A673 (cell line): ENCODE measurements around the gene INTU. TPM values are rescaled to one million over a fixed set of nuclear protein-coding genes. Genes with fewer than 3 reads are reported as not detected.

Experiments
- BruUV-seq: library from RNA; stranded (reverse); fragments of 400-500 nt; replicated peaks from 2 replicates; lab custom pipeline; 2021; lab: Mats Ljungman, UMichigan
- CTCF ChIA-PET: fragments of 300-600 bp; sonication (Branson Sonifier 250); formaldehyde crosslinking; loops from one replicate; lab custom pipeline; 2022; ENCODE audit warnings: antibody characterized with exemption; lab: Charles Lee
- POLR2A ChIA-PET: fragments of 300-600 bp; sonication (Branson Sonifier 250); formaldehyde crosslinking; loops from one replicate; lab custom pipeline; 2022; ENCODE audit warnings: antibody characterized with exemption; ENCODE audit not compliant: low non-redundant PET; lab: Charles Lee
- DNase-seq: peaks from one replicate; pipeline ENCODE4 v3.0.0-alpha.2; 2015; ENCODE audit warnings: low spot score
- H3K27ac ChIP-seq: fragments of 200-600 bp; sonication (generic); 2 replicates; pipeline ENCODE4 v1.5.1; 2016; ENCODE audit warnings: mixed run types, low read depth, mild to moderate bottlenecking, mixed read lengths, antibody characterized with exemption, low read length; ENCODE audit not compliant: poor library complexity, severe bottlenecking
- H3K27me3 ChIP-seq: fragments of 200-600 bp; sonication (generic); replicated peaks from 2 replicates; pipeline ENCODE4 v1.6.1; 2017; ENCODE audit warnings: mixed run types, low read depth, mild to moderate bottlenecking, mixed read lengths, antibody characterized with exemption, low read length; ENCODE audit not compliant: insufficient read depth, poor library complexity
- H3K36me3 ChIP-seq: fragments of 200-600 bp; sonication (generic); 2 replicates; pipeline ENCODE4 v1.6.1; 2016; ENCODE audit warnings: mixed run types, mild to moderate bottlenecking, mixed read lengths, antibody characterized with exemption, low read length; ENCODE audit not compliant: insufficient read depth, poor library complexity, severe bottlenecking
- H3K4me1 ChIP-seq: fragments of 200-600 bp; sonication (generic); 2 replicates; pipeline ENCODE4 v1.6.1; 2017; ENCODE audit warnings: mixed run types, mild to moderate bottlenecking, mixed read lengths, antibody characterized with exemption, low read length; ENCODE audit not compliant: insufficient read depth, poor library complexity, severe bottlenecking
- H3K4me3 ChIP-seq: fragments of 200-600 bp; sonication (generic); 2 replicates; pipeline ENCODE4 v1.5.1; 2016; ENCODE audit warnings: low read depth, mixed run types, mild to moderate bottlenecking, mixed read lengths, low read length; ENCODE audit not compliant: poor library complexity, severe bottlenecking
- H3K9me3 ChIP-seq: fragments of 200-600 bp; sonication (generic); 2 replicates; pipeline ENCODE4 v1.6.1; 2016; ENCODE audit warnings: mixed run types, low read depth, mild to moderate bottlenecking, mixed read lengths, antibody characterized with exemption, low read length; ENCODE audit not compliant: poor library complexity, severe bottlenecking
- CTCF ChIP-seq: fragments of 300-800, 200-600 bp; sonication (generic); conservative IDR thresholded peaks from 2 replicates; pipeline ENCODE4 v1.5.1; 2017; ENCODE audit warnings: low read depth, mild to moderate bottlenecking, antibody characterized with exemption, low read length, moderate library complexity, mixed read lengths
- EZH2 ChIP-seq: fragments of 200-600 bp; sonication (generic); IDR thresholded peaks from 2 replicates; pipeline ENCODE4 v1.6.1; 2017; ENCODE audit warnings: borderline replicate concordance, low read depth, mild to moderate bottlenecking, mixed read lengths, antibody characterized with exemption, low read length; ENCODE audit not compliant: poor library complexity, severe bottlenecking
- intact Hi-C: fragments of 100-400 bp; cut with micrococcal nuclease; formaldehyde crosslinking; loops from one replicate; pipeline ENCODE4 v1.10.0; 2022; ENCODE audit not compliant: unreplicated experiment
- total RNA-seq: library from RNA; stranded (reverse); gene quantifications from 2 replicates; pipeline ENCODE4 v1.2.3, GENCODE V29; 2021

The INTU gene
- total RNA-seq, 1 experiment from 2014 or later: 11.2 TPM

GRCh38 chr4:127606823-127607222, 25.9 kb upstream of the INTU start:
- Histone ChIP-seq H3K4me1 (peaks cover 6% of the 10 kb centered on the region), H3K36me3 (no peaks in the 10 kb centered on the region), H3K27me3 (no peaks in the 10 kb centered on the region), H3K9me3 (no peaks in the 10 kb centered on the region), H3K4me3 (no peak overlapping the region), H3K27ac (no peak overlapping the region)
- CTCF ChIA-PET: interaction anchor here (0.7 to 1.1 kb wide), 3 partner anchors 8 to 444 kb away, joined by 3 to 5 read pairs (median 4); no protein-coding TSS in a partner anchor
- no peak for TF ChIP-seq EZH2
- no peak for TF ChIP-seq CTCF
- POLR2A ChIA-PET: no interaction called here
- no peak for DNase-seq
- no TSS peak for BruUV-seq
- intact Hi-C loops: loop anchor here (10.0 kb wide), 2 partner anchors 448 to 618 kb away; no protein-coding TSS in a partner anchor

GRCh38 chr4:127609484-127609883, 23.3 kb upstream of the INTU start:
- CTCF ChIA-PET: no interaction called here
- TF ChIP-seq CTCF (no peak), EZH2 (no peak)
- no peak for DNase-seq
- Histone ChIP-seq H3K4me3 (no peak overlapping the region), H3K27ac (no peak overlapping the region), H3K4me1 (peaks cover 6% of the 10 kb centered on the region), H3K9me3 (no peaks in the 10 kb centered on the region), H3K36me3 (no peaks in the 10 kb centered on the region), H3K27me3 (no peaks in the 10 kb centered on the region)
- intact Hi-C loops: loop anchor here (10.0 kb wide), 2 partner anchors 445 to 615 kb away; no protein-coding TSS in a partner anchor
- POLR2A ChIA-PET: no interaction called here
- no TSS peak for BruUV-seq

- Histone ChIP-seq H3K4me1 (peaks cover 6% of the 10 kb centered on the region), H3K27ac (no peak overlapping the region), H3K36me3 (no peaks in the 10 kb centered on the region), H3K4me3 (no peak overlapping the region), H3K9me3 (no peaks in the 10 kb centered on the region), H3K27me3 (no peaks in the 10 kb centered on the region)
- no TSS peak for BruUV-seq
- ChIA-PET CTCF (no interaction called here), POLR2A (no interaction called here)
- no peak for DNase-seq
- intact Hi-C loops: no loop called here
- TF ChIP-seq EZH2 (no peak), CTCF (no peak)
Measured at GRCh38 chr4:127610488-127610887, 22.3 kb upstream of the INTU start.
